Parathyroid adenoma (tissue), 2 donors: ENCODE results near the gene AGBL3.
A peak's percentile ranks its signal among the peaks of the same experiment; 100 is the strongest.

Experiments
- H2AFZ ChIP-seq: fragments of 300-600 bp; sonication (generic); one replicate; pipeline ENCODE4 v1.7.0; 2017; ENCODE audit warnings: antibody characterized with exemption, mild to moderate bottlenecking
- H3K27ac ChIP-seq: fragments of 300-600 bp; sonication (generic); one replicate; pipeline ENCODE4 v1.7.0; 2017
- H3K27me3 ChIP-seq: fragments of 300-600 bp; sonication (generic); one replicate; pipeline ENCODE4 v1.7.0; 2017; ENCODE audit warnings: low read length; ENCODE audit not compliant: control insufficient read depth, insufficient read depth
- H3K36me3 ChIP-seq: fragments of 300-600 bp; sonication (generic); one replicate; pipeline ENCODE4 v1.7.0; 2017; ENCODE audit warnings: low read length; ENCODE audit not compliant: control insufficient read depth, insufficient read depth
- H3K4me1 ChIP-seq: fragments of 300-600 bp; sonication (generic); one replicate; pipeline ENCODE4 v1.7.0; 2017; ENCODE audit warnings: control low read depth
- H3K4me2 ChIP-seq: fragments of 300-600 bp; sonication (generic); one replicate; pipeline ENCODE4 v1.7.0; 2017; ENCODE audit warnings: low read length
- H3K4me3 ChIP-seq: fragments of 300-600 bp; sonication (generic); one replicate; pipeline ENCODE4 v1.7.0; 2017; ENCODE audit warnings: low read depth, low read length
- H3K79me2 ChIP-seq: fragments of 300-600 bp; sonication (generic); one replicate; pipeline ENCODE4 v1.7.0; 2017; ENCODE audit warnings: control low read depth
- H3K9ac ChIP-seq: fragments of 300-600 bp; sonication (generic); one replicate; pipeline ENCODE4 v1.7.0; 2017; ENCODE audit warnings: mild to moderate bottlenecking
- H3K9me3 ChIP-seq: fragments of 300-600 bp; sonication (generic); one replicate; pipeline ENCODE4 v1.7.0; 2017; ENCODE audit warnings: low read length; ENCODE audit not compliant: control insufficient read depth
- TF ChIP-seq, protein P1 (sequence below): fragments of 300-600 bp; sonication (generic); IDR thresholded peaks from one replicate; pipeline ENCODE4 v1.7.0; 2017; ENCODE audit warnings: antibody characterized with exemption, mild to moderate bottlenecking
- donor health status: primary hyperparathyroidism.

The AGBL3 gene

GRCh38 chr7:134986363-134987251 lies at the start of gene AGBL3:
Gene AGBL3 (plus strand): TSS chr7:134986508. CDS start chr7:134987934, 1,426 bp downstream.
- H3K4me2 ChIP-seq: peak within 1 kb of the TSS; percentile 75
- peak within 1 kb of the TSS; percentile 81 for H3K27ac ChIP-seq
- no peaks in the 10 kb centered on the region for H3K27me3 ChIP-seq
- peak within 1 kb of the TSS; percentile 87 for H2AFZ ChIP-seq
- TF ChIP-seq, protein P1, sequence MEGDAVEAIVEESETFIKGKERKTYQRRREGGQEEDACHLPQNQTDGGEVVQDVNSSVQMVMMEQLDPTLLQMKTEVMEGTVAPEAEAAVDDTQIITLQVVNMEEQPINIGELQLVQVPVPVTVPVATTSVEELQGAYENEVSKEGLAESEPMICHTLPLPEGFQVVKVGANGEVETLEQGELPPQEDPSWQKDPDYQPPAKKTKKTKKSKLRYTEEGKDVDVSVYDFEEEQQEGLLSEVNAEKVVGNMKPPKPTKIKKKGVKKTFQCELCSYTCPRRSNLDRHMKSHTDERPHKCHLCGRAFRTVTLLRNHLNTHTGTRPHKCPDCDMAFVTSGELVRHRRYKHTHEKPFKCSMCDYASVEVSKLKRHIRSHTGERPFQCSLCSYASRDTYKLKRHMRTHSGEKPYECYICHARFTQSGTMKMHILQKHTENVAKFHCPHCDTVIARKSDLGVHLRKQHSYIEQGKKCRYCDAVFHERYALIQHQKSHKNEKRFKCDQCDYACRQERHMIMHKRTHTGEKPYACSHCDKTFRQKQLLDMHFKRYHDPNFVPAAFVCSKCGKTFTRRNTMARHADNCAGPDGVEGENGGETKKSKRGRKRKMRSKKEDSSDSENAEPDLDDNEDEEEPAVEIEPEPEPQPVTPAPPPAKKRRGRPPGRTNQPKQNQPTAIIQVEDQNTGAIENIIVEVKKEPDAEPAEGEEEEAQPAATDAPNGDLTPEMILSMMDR: peak; percentile 63
- H3K4me1 ChIP-seq: peaks cover 2% of the 10 kb centered on the region
- H3K36me3 ChIP-seq: no peaks in the 10 kb centered on the region
- H3K9me3 ChIP-seq: no peaks in the 10 kb centered on the region
- peak within 1 kb of the TSS; percentile 0 for H3K9ac ChIP-seq
- peak within 1 kb of the TSS; percentile 86 for H3K4me3 ChIP-seq
- H3K79me2 ChIP-seq: no peaks in the 10 kb centered on the region

DNA sequence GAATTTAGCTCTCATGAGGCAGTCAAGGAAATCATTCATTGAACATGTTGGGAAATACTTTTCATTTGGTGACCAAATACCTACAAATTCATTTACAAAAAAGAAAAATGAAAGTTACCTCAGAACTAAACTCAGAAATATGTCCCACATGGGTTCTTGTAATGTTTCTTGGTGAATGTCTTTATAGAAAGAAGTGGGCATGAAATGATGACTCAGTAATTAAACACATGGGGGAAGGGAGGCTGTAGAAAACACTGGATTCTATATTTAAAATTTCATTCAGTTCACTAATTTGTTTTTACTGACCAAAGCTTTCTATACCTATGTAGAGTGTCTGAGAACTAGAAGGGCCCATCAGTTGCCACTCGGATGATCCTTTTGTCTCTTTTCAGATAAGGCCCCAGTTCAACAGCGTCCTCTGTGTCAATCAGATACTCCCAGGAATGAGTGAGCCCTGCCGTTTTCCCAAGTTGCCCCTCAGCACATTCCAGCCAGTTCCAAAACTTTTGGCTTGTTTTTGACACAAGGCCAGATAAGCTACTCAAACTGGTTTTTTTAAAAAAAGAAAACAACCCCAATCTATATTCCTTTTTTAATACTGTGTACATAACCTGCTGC lies 49.3 kb upstream of the AGBL3 start:
- Histone ChIP-seq H3K27ac (no peak overlapping the region), H3K36me3 (no peaks in the 10 kb centered on the region)

GRCh38 chr7:134938141-134938540 lies 48.2 kb upstream of the AGBL3 start:
- no peak overlapping the region for H3K4me3 ChIP-seq
- no peaks in the 10 kb centered on the region for H3K4me1 ChIP-seq
- no peaks in the 10 kb centered on the region for H3K36me3 ChIP-seq
- no peak overlapping the region for H3K27ac ChIP-seq
- H3K9ac ChIP-seq: no peak overlapping the region
- no peaks in the 10 kb centered on the region for H3K79me2 ChIP-seq
- TF ChIP-seq, protein P1: no peak
- H3K4me2 ChIP-seq: no peak overlapping the region
- no peaks in the 10 kb centered on the region for H3K27me3 ChIP-seq
- H2AFZ ChIP-seq: no peak overlapping the region
- no peaks in the 10 kb centered on the region for H3K9me3 ChIP-seq

More for the DNA sequence above, 49.3 kb upstream of the AGBL3 start:
- no peak overlapping the region for H3K4me2 ChIP-seq
- TF ChIP-seq, protein P1: no peak
- no peaks in the 10 kb centered on the region for H3K9me3 ChIP-seq
- no peaks in the 10 kb centered on the region for H3K79me2 ChIP-seq
- H3K27me3 ChIP-seq: no peaks in the 10 kb centered on the region
- H2AFZ ChIP-seq: no peak overlapping the region
- H3K9ac ChIP-seq: no peak overlapping the region
- no peak overlapping the region for H3K4me3 ChIP-seq
- H3K4me1 ChIP-seq: no peaks in the 10 kb centered on the region

DNA sequence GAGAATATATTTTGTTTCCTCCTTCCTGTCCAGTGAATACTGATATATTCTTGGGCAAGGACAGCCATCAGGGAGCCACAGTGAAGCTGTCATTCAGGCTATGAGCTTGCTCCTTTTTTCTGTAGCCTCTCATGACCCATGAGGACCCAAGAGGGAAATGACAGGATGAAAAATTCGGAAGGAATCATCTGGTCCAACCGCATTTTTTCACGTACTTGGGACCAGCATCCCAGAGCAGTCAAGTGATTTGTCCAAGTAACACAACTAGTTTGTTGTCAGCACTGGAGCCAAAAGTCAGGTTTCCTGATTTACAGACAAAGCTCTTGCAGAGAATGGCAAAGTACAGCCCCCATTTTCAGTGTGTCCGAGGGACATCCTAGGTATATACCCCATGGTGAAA lies 47.2 kb upstream of the AGBL3 start:
- Histone ChIP-seq H3K9me3 (no peaks in the 10 kb centered on the region), H3K4me3 (no peak overlapping the region), H2AFZ (no peak overlapping the region), H3K4me2 (no peak overlapping the region), H3K79me2 (no peaks in the 10 kb centered on the region), H3K27me3 (no peaks in the 10 kb centered on the region), H3K27ac (no peak overlapping the region), H3K4me1 (no peaks in the 10 kb centered on the region), H3K36me3 (no peaks in the 10 kb centered on the region), H3K9ac (no peak overlapping the region)
- TF ChIP-seq, protein P1: no peak
